SK-N-SH treated with all-trans-retinoic acid at 6 μM for 48 hours (cell line): Measurements from ENCODE around the gene ZCCHC17.

ENCODE experiments used
- ATAC-seq: fragments of 200-7000 bp; cut with Tn5 transposase; 3 replicates; pipeline ENCODE4 v1.9.1; 2020; ENCODE audit warnings: mild to moderate bottlenecking, moderate library complexity
- ARNTL ChIP-seq: fragments of 450-650 bp; formaldehyde crosslinking; IDR thresholded peaks from 2 replicates; pipeline ENCODE4 v1.5.0; 2020; ENCODE audit warnings: low read depth, mild to moderate bottlenecking, moderate library complexity, borderline replicate concordance
- BACH2 ChIP-seq: fragments of 250-450 bp; sonication (Bioruptor Pico); IDR thresholded peaks from 2 replicates; pipeline ENCODE4 v1.9.0; 2021; ENCODE audit warnings: mild to moderate bottlenecking, borderline replicate concordance
- CREB5 ChIP-seq: fragments of 250-450 bp; sonication (Bioruptor Pico); IDR thresholded peaks from 2 replicates; pipeline ENCODE4 v1.5.1; 2020; ENCODE audit warnings: low read depth, mild to moderate bottlenecking, moderate library complexity
- CSDC2 ChIP-seq: fragments of 250-450 bp; sonication (Bioruptor Pico); IDR thresholded peaks from 2 replicates; pipeline ENCODE4 v1.5.0; 2020; ENCODE audit warnings: mild to moderate bottlenecking, moderate library complexity
- CSRNP3 ChIP-seq: fragments of 250-450 bp; sonication (Bioruptor Pico); IDR thresholded peaks from 2 replicates; pipeline ENCODE4 v1.5.1; 2021; ENCODE audit warnings: mild to moderate bottlenecking, moderate library complexity
- ESRRG ChIP-seq: fragments of 250-450 bp; sonication (Bioruptor Pico); IDR thresholded peaks from 2 replicates; pipeline ENCODE4 v1.6.1; 2021; ENCODE audit warnings: mild to moderate bottlenecking
- GLIS3 ChIP-seq: fragments of 250-450 bp; sonication (Bioruptor Pico); IDR thresholded peaks from 2 replicates; pipeline ENCODE4 v1.5.0; 2020; ENCODE audit warnings: mild to moderate bottlenecking, moderate library complexity
- ISL1 ChIP-seq: fragments of 250-450 bp; sonication (Bioruptor Pico); IDR thresholded peaks from 2 replicates; pipeline ENCODE4 v2.1.2; 2022; ENCODE audit warnings: mild to moderate bottlenecking, moderate library complexity
- OSR1 ChIP-seq: fragments of 250-450 bp; sonication (Bioruptor Pico); IDR thresholded peaks from 2 replicates; pipeline ENCODE4 v1.8.0; 2022; ENCODE audit warnings: moderate library complexity, mild to moderate bottlenecking, inconsistent platforms
- PATZ1 ChIP-seq: fragments of 250-450 bp; sonication (Bioruptor Pico); IDR thresholded peaks from 2 replicates; pipeline ENCODE4 v1.8.0; 2020; ENCODE audit warnings: mild to moderate bottlenecking, moderate library complexity, borderline replicate concordance
- PPARA ChIP-seq: fragments of 250-450 bp; sonication (Bioruptor Pico); IDR thresholded peaks from 2 replicates; pipeline ENCODE4 v1.5.0; 2020; ENCODE audit warnings: mild to moderate bottlenecking, borderline replicate concordance
- RARB ChIP-seq: fragments of 250-450 bp; sonication (Bioruptor Pico); IDR thresholded peaks from 2 replicates; pipeline ENCODE4 v1.8.0; 2021; ENCODE audit warnings: mild to moderate bottlenecking, moderate library complexity
- SNAI2 ChIP-seq: fragments of 250-450 bp; sonication (Bioruptor Pico); IDR thresholded peaks from 2 replicates; pipeline ENCODE4 v1.5.0; 2020; ENCODE audit warnings: mild to moderate bottlenecking, moderate library complexity
- TCF4 ChIP-seq: fragments of 250-450 bp; sonication (Bioruptor Pico); IDR thresholded peaks from 2 replicates; pipeline ENCODE4 v1.8.0; 2021; ENCODE audit warnings: mild to moderate bottlenecking, moderate library complexity, borderline replicate concordance
- TOX ChIP-seq: fragments of 250-450 bp; sonication (Bioruptor Pico); IDR thresholded peaks from 2 replicates; pipeline ENCODE4 v1.8.0; 2021; ENCODE audit warnings: mild to moderate bottlenecking, moderate library complexity, borderline replicate concordance
- TSHZ2 ChIP-seq: fragments of 250-450 bp; sonication (Bioruptor Pico); IDR thresholded peaks from 2 replicates; pipeline ENCODE4 v1.5.0; 2020; ENCODE audit warnings: mild to moderate bottlenecking, moderate library complexity
- ZC3H10 ChIP-seq: fragments of 250-450 bp; sonication (Bioruptor Pico); IDR thresholded peaks from 2 replicates; pipeline ENCODE4 v1.5.1; 2021; ENCODE audit warnings: mild to moderate bottlenecking, moderate library complexity
- ZFP30 ChIP-seq: fragments of 450-650 bp; formaldehyde crosslinking; IDR thresholded peaks from 2 replicates; pipeline ENCODE4 v1.5.0; 2022; ENCODE audit warnings: mild to moderate bottlenecking, moderate library complexity
- ZNF565 ChIP-seq: fragments of 450-650 bp; formaldehyde crosslinking; conservative IDR thresholded peaks from 2 replicates; pipeline ENCODE4 v1.5.0; 2020; ENCODE audit warnings: low read depth, mild to moderate bottlenecking, moderate library complexity
- ZNF70 ChIP-seq: fragments of 450-650 bp; formaldehyde crosslinking; IDR thresholded peaks from 2 replicates; pipeline ENCODE4 v1.5.0; 2020; ENCODE audit warnings: mild to moderate bottlenecking, moderate library complexity
- ZNF8 ChIP-seq: fragments of 450-650 bp; formaldehyde crosslinking; IDR thresholded peaks from 2 replicates; pipeline ENCODE4 v1.5.0; 2020; ENCODE audit warnings: mild to moderate bottlenecking, moderate library complexity

The ZCCHC17 gene

GRCh38 chr1:31378001-31378400 lies 81.2 kb downstream of the ZCCHC17 start (continued):
- TF ChIP-seq CREB5 (CRISPR knock-in tag): no peak
- TF ChIP-seq ZNF8 (CRISPR knock-in tag): no peak
- no peak for TF ChIP-seq PPARA

GRCh38 chr1:31380181-31380580 lies 83.3 kb downstream of the ZCCHC17 start:
- no peak for ATAC-seq
- TF ChIP-seq ZNF8 (CRISPR knock-in tag) (no peak), ISL1 (CRISPR knock-in tag) (no peak), ZNF70 (CRISPR knock-in tag) (no peak), CSDC2 (CRISPR knock-in tag) (no peak), PPARA (no peak), OSR1 (CRISPR knock-in tag) (no peak), TCF4 (CRISPR knock-in tag) (no peak), GLIS3 (CRISPR knock-in tag) (no peak), ARNTL (no peak)

- ATAC-seq: no peak
- no peak for TF ChIP-seq SNAI2 (CRISPR knock-in tag)
- no peak for TF ChIP-seq PATZ1
- no peak for TF ChIP-seq ESRRG (CRISPR knock-in tag)
- TF ChIP-seq ZNF8 (CRISPR knock-in tag): no peak
- TF ChIP-seq ZNF70 (CRISPR knock-in tag): no peak
- TF ChIP-seq TSHZ2 (CRISPR knock-in tag): no peak
- no peak for TF ChIP-seq PPARA
- TF ChIP-seq CSRNP3: no peak
- TF ChIP-seq ZNF565 (CRISPR knock-in tag): no peak
- TF ChIP-seq TCF4 (CRISPR knock-in tag): no peak
- TF ChIP-seq BACH2 (CRISPR knock-in tag): no peak
- TF ChIP-seq ISL1 (CRISPR knock-in tag): no peak
- TF ChIP-seq ARNTL: no peak
- no peak for TF ChIP-seq ZFP30 (CRISPR knock-in tag)
- no peak for TF ChIP-seq ZC3H10 (CRISPR knock-in tag)
- no peak for TF ChIP-seq RARB (CRISPR knock-in tag)
- no peak for TF ChIP-seq GLIS3 (CRISPR knock-in tag)
- no peak for TF ChIP-seq TOX (CRISPR knock-in tag)
- TF ChIP-seq OSR1 (CRISPR knock-in tag): no peak
Observed at GRCh38 chr1:31381394-31382294, 84.8 kb downstream of the ZCCHC17 start.
